NOMO-1 (cell line): ENCODE data around the gene NACC1.

Experiments
- DNase-seq, 2 experiments: peaks; one replicate each; lab custom pipeline; 2025; ENCODE audit not compliant: unreplicated experiment in 2 of 2; lab: John Stamatoyannopoulos, UW

The NACC1 gene

DNA sequence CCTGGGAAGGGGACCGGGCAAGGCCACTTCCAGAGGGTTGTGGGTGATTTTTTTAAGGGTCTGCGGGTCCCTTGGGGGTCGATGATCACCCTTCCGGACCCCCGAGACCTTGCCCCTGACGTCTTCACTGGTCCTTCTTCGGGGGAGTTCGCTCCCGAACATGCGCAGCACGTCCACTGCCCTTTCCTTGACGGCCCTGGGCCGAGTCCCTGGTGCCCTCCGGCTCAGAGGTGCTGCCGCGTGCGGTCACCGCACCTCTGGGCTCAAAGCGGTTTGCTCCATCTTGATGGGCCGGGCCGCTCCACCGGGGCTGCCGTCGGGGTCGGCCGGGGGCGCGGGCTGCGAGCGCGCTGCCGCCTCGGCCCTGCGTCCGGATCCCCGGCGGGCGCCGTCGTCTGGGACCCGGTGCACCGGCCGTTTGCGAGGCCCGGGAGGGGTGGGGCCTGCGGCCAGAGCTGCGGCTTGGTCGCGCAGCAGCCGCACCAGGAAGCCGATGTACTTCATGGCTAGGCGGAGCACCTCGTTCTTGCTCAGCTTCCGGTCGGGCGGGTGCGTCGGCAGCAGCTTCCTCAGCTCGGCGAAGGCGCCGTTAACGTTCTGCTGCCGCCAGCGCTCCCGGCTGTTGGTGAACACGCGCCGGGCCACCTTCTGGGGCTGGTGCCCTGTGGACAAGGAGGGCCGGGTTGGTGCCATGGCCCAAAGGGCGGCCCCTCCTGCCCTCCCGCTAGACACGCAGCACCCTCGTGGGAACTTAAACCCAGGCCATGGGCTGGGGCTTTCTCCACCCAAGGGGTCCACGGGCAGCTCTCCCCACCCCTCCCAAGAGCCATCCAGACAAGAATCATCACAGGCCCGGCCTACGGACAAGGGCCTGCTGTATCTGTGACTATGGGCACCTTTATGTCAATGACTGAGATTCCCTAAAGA is 18.7 kb upstream of the NACC1 start:
- DNase-seq: peak; percentile 86 to 96

DNA sequence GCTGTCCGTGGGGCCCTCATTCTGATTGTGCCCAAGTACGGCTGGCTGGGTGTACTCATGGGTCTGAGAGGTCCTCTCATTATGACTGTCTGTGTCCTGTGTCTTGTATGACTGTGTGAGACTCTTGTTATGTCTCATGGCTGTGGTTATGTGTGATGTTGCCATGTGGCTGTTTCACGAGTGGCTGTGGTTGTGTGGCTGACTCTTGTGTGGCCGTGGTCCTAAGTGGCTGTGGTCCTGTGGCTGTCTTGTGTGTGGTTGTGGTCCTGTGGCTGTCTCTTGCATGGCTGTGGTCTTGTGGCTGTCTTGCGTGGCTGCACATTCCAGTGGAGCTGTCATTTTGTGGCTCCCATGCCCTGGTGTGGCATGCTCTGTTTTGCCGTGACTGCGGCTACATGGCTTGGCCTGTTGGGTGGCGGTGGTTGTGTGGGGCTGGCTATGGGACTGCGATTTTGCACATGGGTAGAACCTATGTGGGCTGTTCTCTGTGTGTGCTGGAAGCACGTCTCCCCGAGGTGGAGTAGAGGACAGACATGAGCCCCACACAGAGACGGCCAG is 18.0 kb upstream of the NACC1 start:
- DNase-seq: peak in 1 of 2 experiments; percentile 26

DNA sequence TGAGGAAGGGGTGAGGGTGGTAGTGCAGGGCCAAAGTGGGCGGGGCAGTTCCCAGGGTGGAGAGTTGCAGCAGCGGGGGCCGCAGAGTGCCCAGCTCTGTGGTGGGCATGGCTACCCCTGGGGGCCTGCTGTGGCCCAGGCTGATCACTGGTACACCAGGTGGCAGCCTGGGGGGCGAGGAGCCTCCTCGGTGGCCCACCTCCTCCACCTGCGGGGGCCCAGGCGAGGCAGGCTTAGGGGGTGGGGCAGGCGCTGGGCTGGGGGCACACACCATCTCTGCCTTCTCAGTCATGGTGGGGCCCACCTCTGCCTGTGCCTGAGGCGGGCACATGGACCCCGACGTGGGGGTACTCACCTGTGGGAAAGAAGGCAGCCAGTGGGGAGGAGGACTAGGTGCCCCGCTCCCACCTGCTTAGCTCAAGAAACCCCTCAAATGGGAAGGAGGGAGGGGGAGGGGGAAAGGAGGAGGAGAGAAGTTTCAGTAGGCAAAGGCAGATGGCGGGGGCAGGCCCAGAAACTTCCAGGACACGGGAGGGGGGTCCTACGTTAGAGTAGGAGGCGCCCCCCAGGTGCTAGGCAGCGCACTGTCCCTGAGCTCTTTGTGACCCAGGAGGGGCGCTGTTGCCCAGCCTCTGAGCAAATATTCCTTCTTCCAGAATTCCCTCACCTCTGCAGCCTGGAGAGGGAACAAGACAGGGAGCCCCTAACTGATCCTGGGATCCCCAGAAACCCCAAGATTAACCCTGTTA is 17.0 kb upstream of the NACC1 start:
- DNase-seq: no peak

DNA sequence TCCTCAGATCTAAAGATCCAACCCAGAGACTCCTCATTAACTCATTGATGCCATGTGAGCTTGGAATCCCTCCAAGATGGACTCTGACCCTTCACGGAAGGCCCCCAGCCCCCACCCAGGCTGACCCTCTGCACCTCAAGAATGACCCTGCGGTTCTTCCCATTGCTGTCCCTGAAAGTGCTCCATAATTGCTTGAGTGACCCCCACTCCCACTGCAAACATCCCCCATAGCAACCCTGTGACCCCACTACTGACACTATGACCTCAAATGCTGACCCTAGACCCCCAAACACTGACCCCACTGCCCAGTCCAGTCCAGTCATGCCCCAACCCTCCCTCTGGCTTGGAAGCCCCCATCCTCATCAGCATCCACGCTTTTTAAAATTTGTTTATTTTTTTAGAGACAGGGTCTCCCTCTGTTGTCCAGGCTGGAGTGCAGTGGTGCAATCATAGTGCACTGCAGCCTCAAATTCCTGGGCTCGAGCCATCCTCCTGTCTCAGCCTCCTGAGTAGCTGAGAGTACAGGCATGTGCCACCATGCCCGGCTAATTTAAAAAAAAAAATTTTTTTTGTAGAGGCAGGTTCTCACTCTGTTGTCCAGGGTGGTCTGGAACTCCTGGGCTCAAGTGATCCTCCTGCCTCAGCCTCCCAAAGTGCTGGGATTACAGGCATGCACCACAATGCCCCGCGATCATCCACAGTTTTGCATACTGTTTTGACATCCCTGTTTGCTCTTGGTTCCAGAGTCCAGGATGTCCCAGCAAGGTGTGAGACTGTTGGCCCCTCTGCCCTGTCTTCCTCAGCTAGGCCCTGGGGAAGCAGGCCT is 16.3 kb upstream of the NACC1 start:
- no peak for DNase-seq

DNA sequence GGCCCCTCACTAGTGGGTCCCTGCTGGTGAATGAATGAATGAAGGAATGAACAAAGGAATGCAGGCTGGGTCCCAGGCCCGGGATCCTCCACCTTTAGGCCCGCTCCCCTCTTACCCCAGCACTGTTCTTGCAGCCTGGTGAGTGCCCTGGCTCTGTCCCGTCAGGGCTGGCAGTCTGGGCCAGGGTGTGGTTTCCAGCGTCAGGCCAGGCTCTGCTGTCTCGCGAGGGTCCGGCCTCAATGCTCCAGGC is 15.7 kb upstream of the NACC1 start:
- DNase-seq: peak in 1 of 2 experiments; percentile 68

DNA sequence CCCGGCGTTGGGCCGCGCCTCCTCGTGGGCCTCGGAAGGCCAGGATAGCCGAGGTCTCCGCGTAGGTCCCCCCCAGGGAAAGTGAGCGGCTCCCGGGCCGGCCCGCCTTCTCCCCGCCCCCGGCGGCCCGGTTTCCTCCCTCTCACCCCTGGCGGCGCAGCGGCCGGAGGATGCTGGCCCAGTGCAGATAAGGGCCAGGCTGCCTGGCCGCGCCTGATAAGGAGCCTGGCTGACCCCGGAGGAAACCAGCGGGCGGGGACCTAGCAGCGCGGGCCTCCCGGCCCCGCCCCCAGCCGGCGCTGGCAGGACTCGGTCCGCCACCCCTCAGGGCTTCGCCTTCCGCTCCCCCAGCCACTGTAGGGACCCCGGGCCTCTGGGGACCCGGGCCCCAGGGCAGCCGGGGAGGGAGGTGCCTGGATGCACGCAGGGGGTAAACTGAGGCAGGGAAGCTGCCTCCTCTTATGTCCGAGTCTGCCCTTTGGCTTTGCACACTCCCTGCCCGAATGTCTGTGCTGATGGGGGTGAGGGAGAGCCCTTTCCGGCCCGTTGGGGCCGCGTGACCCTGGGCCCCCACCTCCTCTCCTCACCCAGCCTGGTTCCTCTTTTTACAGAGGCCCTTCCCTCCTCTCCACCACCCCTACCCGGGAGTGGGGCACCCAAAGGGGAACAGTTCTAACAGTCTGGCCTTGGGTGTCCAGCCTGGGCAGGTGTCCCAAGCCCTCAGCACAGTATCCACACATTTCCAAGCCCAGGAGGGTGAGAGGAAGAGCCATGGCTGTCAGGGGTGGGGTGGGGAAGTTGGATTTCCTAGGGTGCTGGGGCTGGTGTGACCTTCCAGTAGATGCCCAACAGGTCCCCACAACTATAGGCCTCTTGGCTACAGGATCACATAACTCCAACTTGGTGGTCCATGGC is 15.1 kb upstream of the NACC1 start, which contains the start of gene LYL1:
Gene LYL1 (minus strand): TSS at position 193 of the 915 bp plus-strand sequence. CDS start 1,687 bp downstream, outside the sequence.
- peak; percentile 93 to 96 for DNase-seq

DNA sequence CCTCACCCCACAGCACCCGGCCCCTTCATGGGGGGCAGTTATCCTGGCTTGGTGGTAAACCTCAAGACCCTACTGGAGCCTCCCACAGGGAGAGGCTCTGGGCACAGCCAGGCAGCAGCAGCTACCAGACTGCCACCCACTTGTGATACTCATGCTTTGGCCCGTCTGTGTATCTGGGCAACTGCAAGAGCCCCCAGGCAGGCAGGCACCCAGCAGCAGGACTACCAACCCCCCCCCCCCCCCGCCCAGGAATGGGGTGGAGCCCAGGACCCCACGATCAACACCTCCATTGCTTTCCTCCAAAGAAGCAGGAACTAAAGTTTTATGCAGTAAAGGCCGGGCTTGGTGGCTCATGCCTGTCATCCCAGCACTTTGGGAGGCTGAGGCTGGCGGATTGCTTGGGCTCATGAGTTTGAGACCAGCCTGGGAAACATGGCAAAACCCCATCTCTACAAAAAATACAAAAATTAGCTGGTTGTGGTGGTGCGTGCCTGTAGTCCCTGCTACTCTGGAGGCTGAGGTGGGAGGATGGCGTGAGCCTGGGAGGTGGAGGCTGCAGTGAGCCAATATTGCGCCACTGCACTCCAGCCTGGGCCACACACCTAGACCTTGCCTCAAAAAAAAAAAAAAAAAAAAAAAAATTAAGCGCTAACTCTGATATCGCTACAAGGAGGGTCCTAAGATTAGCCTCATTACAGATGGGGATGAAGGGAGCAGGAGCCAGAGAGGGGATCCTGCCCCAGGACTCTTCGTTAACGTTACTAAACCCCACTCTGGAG is 14.3 kb upstream of the NACC1 start:
- peak; percentile 20 to 40 for DNase-seq

DNA sequence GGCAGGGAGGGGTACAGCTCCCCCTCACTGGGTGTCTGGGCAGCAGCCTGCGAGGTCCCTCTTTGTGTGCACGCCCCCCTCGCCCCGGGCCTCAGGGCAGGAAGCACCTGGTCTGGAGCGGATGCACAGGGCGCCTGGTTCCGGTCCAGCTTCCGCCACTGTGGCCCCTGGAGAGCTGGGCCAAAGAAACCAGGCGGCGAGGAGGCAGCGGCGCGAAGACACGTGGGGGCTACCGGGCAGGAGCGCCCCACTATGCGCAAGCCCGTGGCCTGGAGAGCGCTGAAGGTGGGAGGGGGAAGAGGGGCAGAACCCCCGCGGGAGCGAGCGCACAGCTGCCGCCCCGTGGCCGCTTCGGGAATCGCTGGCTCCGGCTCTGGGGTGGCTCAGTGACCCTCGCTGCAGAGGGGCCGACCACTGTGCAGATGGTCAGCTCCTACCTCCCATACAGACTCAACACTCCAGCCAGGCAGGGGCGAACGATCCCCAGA is 13.7 kb upstream of the NACC1 start:
- DNase-seq: peak; percentile 89 to 92

DNA sequence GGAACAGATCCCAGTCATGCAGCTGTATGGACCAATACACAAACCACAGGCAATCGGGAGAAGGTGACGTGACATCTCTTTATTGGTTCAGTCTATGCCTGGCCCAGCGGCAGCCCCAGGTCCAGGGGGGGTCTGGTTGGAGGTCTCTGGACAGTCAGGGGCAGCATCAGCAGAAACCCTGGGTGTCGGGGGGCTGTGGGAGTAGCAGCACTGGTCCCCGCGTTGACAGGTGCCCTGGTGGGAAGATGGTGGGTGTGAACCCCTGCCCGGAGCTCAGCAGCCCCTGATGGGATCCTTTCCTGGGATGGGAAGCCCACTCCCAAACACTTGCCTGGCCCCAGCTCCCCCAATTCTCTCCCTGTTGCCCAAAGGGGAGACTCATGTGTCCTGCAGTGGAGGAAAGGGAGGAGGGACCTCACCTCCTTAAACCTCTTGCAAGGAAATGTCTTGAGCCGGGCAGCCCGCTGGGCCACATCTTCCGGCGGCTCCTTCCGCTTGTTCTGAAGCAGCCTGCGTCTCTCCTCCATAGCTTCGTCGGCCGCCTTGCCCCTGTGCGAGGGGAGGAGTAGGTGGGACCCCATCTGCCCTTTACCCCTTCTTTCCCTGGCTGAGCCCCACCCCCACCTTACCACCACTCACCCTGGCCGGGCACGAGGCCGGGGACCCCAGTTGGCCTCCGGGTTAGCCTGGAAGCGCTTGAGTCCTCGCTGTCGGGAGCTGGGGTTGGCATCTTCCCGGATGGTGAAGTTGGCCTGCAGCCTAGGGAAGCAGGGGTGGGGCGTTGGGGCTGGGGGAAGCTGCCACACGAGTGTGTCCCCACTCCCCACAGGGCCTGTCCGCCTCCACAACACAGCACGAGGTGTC is 13.0 kb upstream of the NACC1 start:
- DNase-seq: peak in 1 of 2 experiments; percentile 12

DNA sequence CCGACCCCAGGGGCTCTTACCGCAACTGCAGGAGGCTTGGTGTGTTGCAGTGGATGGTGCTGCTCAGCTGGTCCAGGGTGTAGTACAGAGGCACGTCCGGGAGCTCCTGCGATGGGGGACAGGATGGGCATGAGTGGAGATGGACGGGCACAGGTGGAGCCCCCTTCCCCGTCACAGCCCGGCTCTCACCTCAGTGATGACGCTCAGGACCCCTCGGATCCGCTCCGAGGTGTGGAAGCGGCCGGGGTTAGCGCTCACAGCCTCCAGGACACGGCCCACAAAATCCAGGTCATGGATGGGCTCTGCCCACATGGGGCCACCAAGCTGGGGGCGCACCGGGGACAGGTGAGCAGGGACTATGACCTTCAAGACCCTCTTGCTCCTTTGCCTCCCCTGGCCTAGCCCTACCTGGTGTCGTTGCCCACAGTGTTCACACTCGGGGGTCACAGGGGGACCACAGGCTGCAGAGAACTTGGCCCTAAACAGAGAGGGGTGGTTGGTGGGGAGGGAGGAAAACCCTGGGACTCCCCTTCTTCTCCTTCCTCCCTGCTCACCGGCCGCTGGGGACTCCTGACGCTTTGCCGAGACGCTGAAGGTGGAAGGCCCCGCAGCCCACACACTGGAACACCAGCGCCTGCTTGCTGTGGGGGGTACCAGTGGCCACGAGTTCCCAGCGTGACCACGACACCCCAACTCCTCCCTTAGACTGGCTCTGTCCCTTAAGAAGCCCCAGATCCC is 8.5 kb upstream of the NACC1 start:
- no peak for DNase-seq

DNA sequence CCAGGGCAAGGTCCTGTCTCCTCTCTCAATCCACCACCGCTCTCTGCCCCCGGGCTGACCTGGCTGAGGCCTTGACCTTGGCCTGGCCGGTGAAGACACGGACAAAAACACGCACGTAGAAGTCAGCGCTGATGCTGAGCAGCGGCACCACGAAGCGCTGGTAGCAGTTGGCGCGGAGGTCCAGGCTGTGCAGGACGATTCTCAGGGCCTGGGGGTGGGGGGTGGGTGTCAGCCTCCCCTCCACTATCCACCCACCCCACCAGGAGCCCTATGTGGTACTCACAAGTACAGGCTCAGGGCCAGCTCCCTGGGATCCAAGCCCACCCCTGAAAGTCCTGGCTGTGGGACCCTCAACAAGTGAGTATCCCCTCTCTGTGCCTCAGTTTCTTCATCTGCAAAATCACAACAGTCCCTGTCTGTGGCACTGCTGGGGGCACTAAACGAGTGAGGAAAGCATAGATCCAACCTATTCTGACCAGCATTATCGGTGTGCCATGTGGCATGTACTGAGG is 7.9 kb upstream of the NACC1 start:
- DNase-seq: no peak

DNA sequence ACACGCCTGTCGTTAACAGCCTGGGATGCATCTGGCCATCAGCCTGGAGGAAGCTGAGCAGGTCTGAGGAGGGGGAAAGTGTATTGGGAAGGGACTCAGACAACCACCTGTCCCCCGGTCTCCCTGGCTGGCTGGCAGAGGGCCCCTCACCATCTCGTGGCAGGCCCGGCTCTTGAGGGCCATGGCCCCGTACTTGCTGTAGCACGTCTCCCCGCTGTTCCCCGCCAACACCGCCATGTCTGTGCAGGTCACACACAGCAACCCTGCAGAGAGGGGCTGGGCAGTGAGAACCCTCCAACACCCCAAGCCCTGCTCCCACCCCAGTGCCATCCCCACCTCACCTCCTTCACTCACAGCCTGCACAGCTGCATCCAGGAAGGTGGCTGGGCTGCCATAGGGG is 5.5 kb upstream of the NACC1 start:
- no peak for DNase-seq

DNA sequence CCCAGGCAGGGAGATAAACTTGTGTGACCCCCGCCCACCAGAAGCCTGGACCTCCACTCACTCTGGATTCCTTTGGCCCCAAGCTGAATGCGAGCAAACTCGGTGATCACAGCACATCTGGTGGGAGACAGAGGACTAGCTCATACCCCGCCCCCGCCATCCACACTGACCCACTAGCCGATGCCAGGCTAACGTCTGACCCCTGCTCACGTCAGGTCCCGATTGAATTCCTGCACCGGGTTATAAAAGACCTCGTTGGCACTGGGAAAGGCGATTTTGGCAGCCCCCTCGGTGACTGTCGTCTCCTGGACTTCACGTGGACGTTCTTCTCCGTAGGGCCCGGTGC is 2.2 kb upstream of the NACC1 start:
- no peak for DNase-seq

DNA sequence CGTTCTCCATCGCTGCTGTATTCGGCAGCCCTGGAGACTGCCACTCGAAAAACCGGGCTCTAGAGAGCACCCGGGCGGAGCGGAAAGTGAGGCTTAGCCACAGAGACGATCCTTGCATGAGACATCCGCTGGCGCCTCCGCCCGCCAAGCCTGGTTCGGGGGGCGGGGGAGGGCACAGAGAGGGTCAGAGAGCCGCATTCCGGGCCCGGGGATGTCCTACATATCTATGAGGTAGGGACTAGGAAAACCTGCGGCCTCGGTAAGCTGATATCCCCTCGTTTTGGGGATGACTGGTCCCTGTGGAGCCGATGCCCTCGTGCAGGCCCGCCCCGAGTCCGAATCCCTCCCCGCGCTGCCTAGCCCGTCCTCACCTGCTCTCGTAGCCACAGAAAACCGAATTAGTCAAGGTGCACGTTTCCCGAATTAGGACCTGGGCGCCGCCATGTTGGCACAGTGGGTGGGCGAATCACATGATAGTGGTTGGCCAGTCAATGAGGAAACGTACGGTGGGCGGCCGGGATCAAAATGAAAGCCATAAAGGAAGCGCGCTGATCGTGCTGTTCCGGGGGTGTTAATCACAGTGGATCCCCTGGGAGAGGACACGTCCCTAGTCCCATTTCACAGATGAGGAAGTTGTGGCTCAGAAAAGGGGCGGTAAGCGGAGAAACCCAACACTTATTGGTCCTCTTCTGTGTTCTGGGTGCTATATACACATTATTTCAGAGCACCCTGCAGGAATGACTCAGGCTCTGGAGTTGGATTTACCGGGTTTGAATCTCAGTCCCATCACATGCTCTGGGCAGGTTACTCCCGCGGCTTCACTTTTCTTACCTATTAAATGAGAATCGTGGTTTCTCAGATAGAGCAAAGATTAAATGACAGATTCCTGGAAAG is 1.5 kb upstream of the NACC1 start, which contains the start of gene TRMT1:
Gene TRMT1 (minus strand): TSS at position 459 of the 894 bp plus-strand sequence. CDS start 341 bp downstream, at position 118.
- peak; percentile 84 to 86 for DNase-seq

DNA sequence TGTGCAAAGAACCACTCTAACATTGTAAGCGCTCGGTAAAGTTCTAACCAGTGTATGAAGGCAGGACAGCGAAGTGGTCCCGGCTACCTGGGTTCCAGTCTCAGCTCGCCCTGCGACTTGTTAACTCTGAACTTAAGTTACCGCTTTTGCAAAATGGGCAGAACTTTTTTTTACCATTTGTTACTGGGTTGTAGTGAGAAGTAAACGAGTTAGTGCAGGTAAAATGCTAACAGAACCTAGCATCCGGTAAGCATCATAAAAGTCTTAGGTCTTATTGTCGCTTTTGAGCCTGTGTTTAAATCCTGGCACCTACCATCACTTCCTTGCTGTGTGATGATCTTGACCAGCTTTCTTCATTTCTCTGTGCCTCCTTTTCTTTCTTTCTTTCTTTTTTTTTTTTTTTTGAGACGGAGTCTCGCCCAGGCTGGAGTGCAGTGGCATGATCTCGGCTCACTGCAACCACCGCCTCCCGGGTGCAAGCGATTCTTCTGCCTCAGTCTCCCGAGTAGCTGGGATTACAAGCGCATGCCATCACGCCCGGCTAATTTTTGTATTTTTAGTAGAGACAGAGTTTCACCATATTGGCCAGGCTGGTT is 790 bp upstream of the NACC1 start:
- peak in 1 of 2 experiments; percentile 35 for DNase-seq
